ENCODE results near the gene RERG. TPM values are rescaled to one million over a fixed set of nuclear protein-coding genes. Genes with fewer than 3 reads are reported as not detected.

RERG gene
- total RNA-seq, 2 experiments from 2014 or later: not detected

DNA sequence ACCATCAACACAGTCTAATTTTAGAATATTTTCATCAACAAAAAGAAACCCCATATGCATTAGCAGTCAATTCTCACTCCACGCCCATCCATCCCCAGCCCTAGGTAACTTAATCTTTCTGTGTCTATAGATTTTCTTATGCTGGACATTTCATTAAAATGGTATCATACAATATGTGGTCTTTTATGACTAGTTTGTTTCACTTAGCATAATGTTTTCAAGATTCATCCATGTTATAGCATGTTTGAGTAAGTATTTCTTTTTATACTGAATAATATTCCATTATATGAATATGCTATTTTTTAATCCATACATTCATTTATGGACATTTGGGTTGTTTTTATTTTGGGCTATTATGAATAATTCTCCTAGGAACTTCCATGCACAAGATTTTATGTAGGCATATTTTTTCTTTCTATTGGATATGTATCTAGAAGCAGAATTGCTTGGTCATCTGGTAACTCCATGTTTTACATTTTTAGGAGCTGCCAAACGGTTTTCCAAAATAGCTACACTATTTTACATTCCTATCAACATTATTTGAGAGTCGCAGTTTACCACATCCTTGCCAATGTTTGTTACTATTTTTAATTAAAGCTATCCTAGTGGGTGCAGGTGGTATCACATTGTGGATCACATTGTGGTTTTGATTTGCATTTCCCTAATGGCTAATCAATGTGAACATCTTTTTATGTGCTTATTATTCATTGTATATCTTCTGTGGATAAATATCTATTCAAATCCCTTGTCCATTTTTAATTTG, 49.0 kb downstream of the RERG start:
- ATAC-seq (ENCODE audit: poor library complexity) (no peak), DNase-seq (no peak)
- Histone ChIP-seq H3K36me3 (ENCODE audit: insufficient read depth, low read length) (no peaks in the 10 kb centered on the region), H3K27me3 (ENCODE audit: control insufficient read depth in 1 of 2, insufficient read depth in 2 of 2, low read length in 2 of 2) (peaks cover 0 to 6% of the 10 kb centered on the region in 2 experiments), H3K4me1 (ENCODE audit: insufficient read depth, low read length) (no peaks in the 10 kb centered on the region), H3K4me3 (ENCODE audit: low read length) (no peak overlapping the region), H3K27ac (ENCODE audit: low read depth in 1 of 2, low read length in 2 of 2) (no peak overlapping the region), H3K9me3 (ENCODE audit: control insufficient read depth in 1 of 2, insufficient read depth in 1 of 2, low read length in 2 of 2) (no peaks in the 10 kb centered on the region)
- Mint-ChIP-seq H3K27me3 (peaks cover 24% of the 10 kb centered on the region), H3K4me3 (no peak overlapping the region), H3K27ac (no peak overlapping the region), H3K36me3 (ENCODE audit: low read depth) (no peaks in the 10 kb centered on the region), H3K4me1 (ENCODE audit: low read depth) (no peaks in the 10 kb centered on the region), H3K9me3 (peaks cover 3% of the 10 kb centered on the region)
- TF ChIP-seq, protein P1, sequence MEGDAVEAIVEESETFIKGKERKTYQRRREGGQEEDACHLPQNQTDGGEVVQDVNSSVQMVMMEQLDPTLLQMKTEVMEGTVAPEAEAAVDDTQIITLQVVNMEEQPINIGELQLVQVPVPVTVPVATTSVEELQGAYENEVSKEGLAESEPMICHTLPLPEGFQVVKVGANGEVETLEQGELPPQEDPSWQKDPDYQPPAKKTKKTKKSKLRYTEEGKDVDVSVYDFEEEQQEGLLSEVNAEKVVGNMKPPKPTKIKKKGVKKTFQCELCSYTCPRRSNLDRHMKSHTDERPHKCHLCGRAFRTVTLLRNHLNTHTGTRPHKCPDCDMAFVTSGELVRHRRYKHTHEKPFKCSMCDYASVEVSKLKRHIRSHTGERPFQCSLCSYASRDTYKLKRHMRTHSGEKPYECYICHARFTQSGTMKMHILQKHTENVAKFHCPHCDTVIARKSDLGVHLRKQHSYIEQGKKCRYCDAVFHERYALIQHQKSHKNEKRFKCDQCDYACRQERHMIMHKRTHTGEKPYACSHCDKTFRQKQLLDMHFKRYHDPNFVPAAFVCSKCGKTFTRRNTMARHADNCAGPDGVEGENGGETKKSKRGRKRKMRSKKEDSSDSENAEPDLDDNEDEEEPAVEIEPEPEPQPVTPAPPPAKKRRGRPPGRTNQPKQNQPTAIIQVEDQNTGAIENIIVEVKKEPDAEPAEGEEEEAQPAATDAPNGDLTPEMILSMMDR (IDR thresholded peaks at IDR 0.05): no peak
- CTCF ChIA-PET: no interaction called here
- POLR2A ChIA-PET: interaction anchor here (1.0 kb wide), 1 partner anchor 369 kb away, joined by 3 read pairs; the partner anchor contains the start of gene WBP11
- intact Hi-C loops (cut with DNase I, micrococcal nuclease): no loop called here

GRCh38 chr12:15171012-15171655, 50.1 kb downstream of the RERG start:
- intact Hi-C loops (cut with DNase I, micrococcal nuclease): no loop called here
- H3K4me3 ChIP-seq (ENCODE audit: low read length): no peak overlapping the region
- TF ChIP-seq, protein P1 (IDR thresholded peaks at IDR 0.05): no peak
- H3K9me3 Mint-ChIP-seq: peaks cover 3% of the 10 kb centered on the region
- DNase-seq (no peak), ATAC-seq (ENCODE audit: poor library complexity) (no peak)
- H3K27me3 Mint-ChIP-seq: peaks cover 20% of the 10 kb centered on the region
- H3K9me3 ChIP-seq (ENCODE audit: control insufficient read depth in 1 of 2, insufficient read depth in 1 of 2, low read length in 2 of 2): no peaks in the 10 kb centered on the region
- H3K36me3 ChIP-seq (ENCODE audit: insufficient read depth, low read length): no peaks in the 10 kb centered on the region
- H3K36me3 Mint-ChIP-seq (ENCODE audit: low read depth): no peaks in the 10 kb centered on the region
- H3K27ac ChIP-seq (ENCODE audit: low read depth in 1 of 2, low read length in 2 of 2): no peak overlapping the region
- POLR2A ChIA-PET: no interaction called here
- H3K4me3 Mint-ChIP-seq: no peak overlapping the region
- CTCF ChIA-PET: no interaction called here
- H3K27ac Mint-ChIP-seq: no peak overlapping the region
- H3K4me1 ChIP-seq (ENCODE audit: insufficient read depth, low read length): no peaks in the 10 kb centered on the region
- H3K27me3 ChIP-seq (ENCODE audit: control insufficient read depth in 1 of 2, insufficient read depth in 2 of 2, low read length in 2 of 2): peaks cover 0 to 3% of the 10 kb centered on the region in 2 experiments
- no peaks in the 10 kb centered on the region for H3K4me1 Mint-ChIP-seq (ENCODE audit: low read depth)

GRCh38 chr12:15168026-15168678, 53.1 kb downstream of the RERG start:
- Mint-ChIP-seq H3K27me3 (peaks cover 17% of the 10 kb centered on the region), H3K9me3 (no peaks in the 10 kb centered on the region), H3K4me3 (no peak overlapping the region), H3K27ac (no peak overlapping the region), H3K4me1 (ENCODE audit: low read depth) (no peaks in the 10 kb centered on the region), H3K36me3 (ENCODE audit: low read depth) (no peaks in the 10 kb centered on the region)
- ATAC-seq (ENCODE audit: poor library complexity) (no peak), DNase-seq (no peak)
- ChIA-PET POLR2A (no interaction called here), CTCF (no interaction called here)
- H3K27me3 ChIP-seq (ENCODE audit: control insufficient read depth in 1 of 2, insufficient read depth in 2 of 2, low read length in 2 of 2): no peaks in the 10 kb centered on the region
- no peaks in the 10 kb centered on the region for H3K9me3 ChIP-seq (ENCODE audit: control insufficient read depth in 1 of 2, insufficient read depth in 1 of 2, low read length in 2 of 2)
- H3K36me3 ChIP-seq (ENCODE audit: insufficient read depth, low read length): no peaks in the 10 kb centered on the region
- no peak overlapping the region for H3K27ac ChIP-seq (ENCODE audit: low read depth in 1 of 2, low read length in 2 of 2)
- no peak overlapping the region for H3K4me3 ChIP-seq (ENCODE audit: low read length)
- intact Hi-C loops (cut with DNase I, micrococcal nuclease): no loop called here
- TF ChIP-seq, protein P1 (IDR thresholded peaks at IDR 0.05): no peak
- H3K4me1 ChIP-seq (ENCODE audit: insufficient read depth, low read length): no peaks in the 10 kb centered on the region

Data from CD4-positive, alpha-beta T cell (primary cell).